ENCODE data around the gene DDX17. TPM values are rescaled to one million over a fixed set of nuclear protein-coding genes. Genes with fewer than 3 reads are reported as not detected.

The DDX17 gene
- total and polyA plus RNA-seq, 9 donors = 215 to 602 (median 487) TPM

DNA sequence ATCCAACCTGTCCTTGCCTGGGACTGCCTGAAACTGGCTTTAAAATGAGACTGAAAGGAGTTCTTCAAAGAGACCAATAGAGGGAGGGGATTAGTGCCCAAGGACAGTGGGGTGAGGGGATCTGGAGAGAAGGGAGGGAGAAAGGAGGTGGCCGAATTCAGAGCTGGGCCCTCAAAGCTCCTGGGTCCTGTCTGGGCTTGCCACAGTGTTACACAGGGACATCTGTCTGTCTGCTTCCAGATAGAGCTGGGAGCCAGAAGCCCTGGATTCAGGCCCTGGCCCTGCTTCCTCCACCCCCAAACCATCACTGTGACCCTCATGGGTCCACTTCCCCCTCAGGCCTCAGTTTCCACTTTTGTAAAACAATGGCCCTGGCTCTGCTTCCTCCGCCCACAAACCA is 54.7 kb downstream of the DDX17 start:
- Histone ChIP-seq H3K9me3 (no peaks in the 10 kb centered on the region), H3K4me1 (ENCODE audit: insufficient read depth) (peaks cover 2% of the 10 kb centered on the region), H3K27me3 (peaks cover 3% of the 10 kb centered on the region), H3K27ac (no peak overlapping the region), H3K4me3 (no peak overlapping the region), H3K36me3 (no peaks in the 10 kb centered on the region)
- intact Hi-C loops (cut with DNase I) = no loop called here
- no peak for DNase-seq
- 86 to 94% (median 89%) methylated on average over 2 of the region's 2 CpGs for WGBS, 3 donors
- TF ChIP-seq EP300 (IDR thresholded peaks at IDR 0.05) = no peak
- TF ChIP-seq POLR2A (IDR thresholded peaks at IDR 0.05) = no peak
- TF ChIP-seq, protein P1, sequence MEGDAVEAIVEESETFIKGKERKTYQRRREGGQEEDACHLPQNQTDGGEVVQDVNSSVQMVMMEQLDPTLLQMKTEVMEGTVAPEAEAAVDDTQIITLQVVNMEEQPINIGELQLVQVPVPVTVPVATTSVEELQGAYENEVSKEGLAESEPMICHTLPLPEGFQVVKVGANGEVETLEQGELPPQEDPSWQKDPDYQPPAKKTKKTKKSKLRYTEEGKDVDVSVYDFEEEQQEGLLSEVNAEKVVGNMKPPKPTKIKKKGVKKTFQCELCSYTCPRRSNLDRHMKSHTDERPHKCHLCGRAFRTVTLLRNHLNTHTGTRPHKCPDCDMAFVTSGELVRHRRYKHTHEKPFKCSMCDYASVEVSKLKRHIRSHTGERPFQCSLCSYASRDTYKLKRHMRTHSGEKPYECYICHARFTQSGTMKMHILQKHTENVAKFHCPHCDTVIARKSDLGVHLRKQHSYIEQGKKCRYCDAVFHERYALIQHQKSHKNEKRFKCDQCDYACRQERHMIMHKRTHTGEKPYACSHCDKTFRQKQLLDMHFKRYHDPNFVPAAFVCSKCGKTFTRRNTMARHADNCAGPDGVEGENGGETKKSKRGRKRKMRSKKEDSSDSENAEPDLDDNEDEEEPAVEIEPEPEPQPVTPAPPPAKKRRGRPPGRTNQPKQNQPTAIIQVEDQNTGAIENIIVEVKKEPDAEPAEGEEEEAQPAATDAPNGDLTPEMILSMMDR (IDR thresholded peaks at IDR 0.05) = no peak

GRCh38 chr22:38450234-38450797 is 55.8 kb downstream of the DDX17 start:
- TF ChIP-seq EP300 (IDR thresholded peaks at IDR 0.05) = no peak
- TF ChIP-seq, protein P1 (IDR thresholded peaks at IDR 0.05) = no peak
- TF ChIP-seq POLR2A (IDR thresholded peaks at IDR 0.05) = no peak

GRCh38 chr22:38449776-38450175 is 56.3 kb downstream of the DDX17 start:
- H3K9me3 ChIP-seq = no peaks in the 10 kb centered on the region
- no peak overlapping the region for H3K27ac ChIP-seq
- peaks cover 2% of the 10 kb centered on the region for H3K4me1 ChIP-seq (ENCODE audit: insufficient read depth)
- H3K27me3 ChIP-seq = peaks cover 3% of the 10 kb centered on the region
- TF ChIP-seq EP300 (IDR thresholded peaks at IDR 0.05) (no peak), POLR2A (IDR thresholded peaks at IDR 0.05) (no peak)
- TF ChIP-seq, protein P1 (IDR thresholded peaks at IDR 0.05) = no peak
- WGBS, 3 donors = 43 to 65% (median 50%) methylated on average over 18 of the region's 18 CpGs
- no peaks in the 10 kb centered on the region for H3K36me3 ChIP-seq
- no peak overlapping the region for H3K4me3 ChIP-seq
- DNase-seq = no peak
- intact Hi-C loops (cut with DNase I) = no loop called here

More at GRCh38 chr22:38450234-38450797, 55.8 kb downstream of the DDX17 start:
- H3K36me3 ChIP-seq = no peaks in the 10 kb centered on the region
- no peak overlapping the region for H3K27ac ChIP-seq
- WGBS, 3 donors = 43 to 52% (median 47%) methylated on average over 11 of the region's 11 CpGs
- H3K4me3 ChIP-seq = no peak overlapping the region
- intact Hi-C loops (cut with DNase I) = no loop called here
- H3K27me3 ChIP-seq = peaks cover 3% of the 10 kb centered on the region
- DNase-seq = no peak
- peaks cover 2% of the 10 kb centered on the region for H3K4me1 ChIP-seq (ENCODE audit: insufficient read depth)
- no peaks in the 10 kb centered on the region for H3K9me3 ChIP-seq

DNA sequence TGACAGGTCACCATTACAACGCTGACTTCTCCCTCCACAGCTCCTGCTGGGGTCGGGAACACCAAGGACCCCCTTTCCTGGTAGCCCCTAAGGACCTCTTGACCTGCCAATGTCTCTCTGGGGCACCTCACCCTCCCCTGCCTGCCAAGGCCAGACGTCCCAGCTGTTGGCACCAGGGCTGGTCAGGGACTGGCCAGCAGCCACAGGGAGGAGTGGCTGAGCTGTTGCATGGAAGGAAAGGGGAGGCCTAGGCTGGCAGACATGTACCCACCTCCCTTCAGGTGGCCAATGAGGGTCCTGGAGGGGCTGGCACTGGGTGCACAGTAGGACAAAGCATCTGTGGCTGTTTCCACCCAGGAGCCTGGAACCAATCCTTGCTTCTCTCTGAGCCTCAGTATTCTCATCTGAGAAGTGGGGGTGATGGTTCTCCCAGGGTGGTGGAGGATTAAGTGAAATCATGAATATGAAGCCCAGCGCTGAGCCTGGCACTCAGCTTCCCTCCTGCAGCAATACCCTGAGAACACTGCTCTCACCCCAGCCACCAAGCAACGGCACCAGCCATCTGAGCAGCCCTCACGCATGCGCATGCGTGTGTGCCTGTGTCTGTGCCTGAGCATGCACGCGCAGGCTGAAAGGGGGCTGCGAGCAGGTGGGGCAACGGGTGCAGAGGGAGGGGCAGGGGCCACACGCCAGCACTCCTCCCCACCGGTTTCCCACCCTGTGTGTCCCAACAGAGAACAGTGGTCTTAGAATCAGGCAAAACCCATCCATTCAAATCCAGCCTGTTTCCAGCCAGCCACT is 57.0 kb downstream of the DDX17 start:
- TF ChIP-seq, protein P1 (IDR thresholded peaks at IDR 0.05) = no peak
- TF ChIP-seq EP300 (IDR thresholded peaks at IDR 0.05) (no peak), POLR2A (IDR thresholded peaks at IDR 0.05) (no peak)
- H3K27ac ChIP-seq = no peak overlapping the region
- 68 to 70% (median 69%) methylated on average over 14 of the region's 14 CpGs for WGBS, 3 donors
- no peak overlapping the region for H3K4me3 ChIP-seq
- no peaks in the 10 kb centered on the region for H3K9me3 ChIP-seq
- intact Hi-C loops (cut with DNase I) = no loop called here
- H3K36me3 ChIP-seq = no peaks in the 10 kb centered on the region
- H3K27me3 ChIP-seq = peaks cover 3% of the 10 kb centered on the region
- H3K4me1 ChIP-seq (ENCODE audit: insufficient read depth) = no peaks in the 10 kb centered on the region
- DNase-seq = no peak
